Neutrophil (primary cell): ENCODE results near the gene MMP24OS.
"Not testable (repeated sequence)": the region's sequence is repeated elsewhere in the genome, so short reads cannot be mapped to it uniquely, and the experiment has no call there.

Experiments
- H3K27ac ChIP-seq: fragments of 200-600 bp; sonication (generic); 2 replicates; pipeline ENCODE4 v1.5.1; 2016; ENCODE audit warnings: mild to moderate bottlenecking, moderate library complexity
- H3K27me3 ChIP-seq: fragments of 200-600 bp; sonication (generic); 2 replicates; pipeline ENCODE4 v1.6.0; 2016; ENCODE audit warnings: mild to moderate bottlenecking
- H3K36me3 ChIP-seq: fragments of 200-600 bp; sonication (generic); 2 replicates; pipeline ENCODE4 v1.5.1; 2017
- H3K4me1 ChIP-seq, 2 experiments: fragments of 200-600 bp in 1 of 2; sonication (generic) in 1 of 2; 1 replicate in 1 of 2; 2 replicates in 1 of 2; pipeline versions ENCODE4 v1.5.1 to v1.6.1; 2013 to 2016; ENCODE audit warnings: low read depth in 1 of 2, low read length in 1 of 2, mild to moderate bottlenecking in 1 of 2, moderate library complexity in 1 of 2; ENCODE audit not compliant: control insufficient read depth in 1 of 2, insufficient read depth in 1 of 2
- H3K4me3 ChIP-seq, 2 experiments: fragments of 200-600 bp in 1 of 2; sonication (generic) in 1 of 2; 1 replicate in 1 of 2; 2 replicates in 1 of 2; pipeline ENCODE4 v1.5.1; 2013 to 2016; ENCODE audit warnings: low read depth in 1 of 2, low read length in 1 of 2, mild to moderate bottlenecking in 1 of 2, moderate library complexity in 1 of 2
- H3K9me3 ChIP-seq: fragments of 200-600 bp; sonication (generic); 2 replicates; pipeline ENCODE4 v1.5.1; 2016
- TF ChIP-seq, protein P1 (sequence below): fragments of 200-600 bp; sonication (generic); IDR thresholded peaks from 2 replicates; pipeline ENCODE4 v1.5.1; 2016; ENCODE audit warnings: antibody characterized with exemption

MMP24OS gene

GRCh38 chr20:35316086-35316485, 38.2 kb upstream of the MMP24OS start:
- no peak overlapping the region for H3K4me3 ChIP-seq
- H3K9me3 ChIP-seq: no peaks in the 10 kb centered on the region
- H3K4me1 ChIP-seq: no peaks in the 10 kb centered on the region
- no peaks in the 10 kb centered on the region for H3K27me3 ChIP-seq
- no peaks in the 10 kb centered on the region for H3K36me3 ChIP-seq
- TF ChIP-seq, protein P1, sequence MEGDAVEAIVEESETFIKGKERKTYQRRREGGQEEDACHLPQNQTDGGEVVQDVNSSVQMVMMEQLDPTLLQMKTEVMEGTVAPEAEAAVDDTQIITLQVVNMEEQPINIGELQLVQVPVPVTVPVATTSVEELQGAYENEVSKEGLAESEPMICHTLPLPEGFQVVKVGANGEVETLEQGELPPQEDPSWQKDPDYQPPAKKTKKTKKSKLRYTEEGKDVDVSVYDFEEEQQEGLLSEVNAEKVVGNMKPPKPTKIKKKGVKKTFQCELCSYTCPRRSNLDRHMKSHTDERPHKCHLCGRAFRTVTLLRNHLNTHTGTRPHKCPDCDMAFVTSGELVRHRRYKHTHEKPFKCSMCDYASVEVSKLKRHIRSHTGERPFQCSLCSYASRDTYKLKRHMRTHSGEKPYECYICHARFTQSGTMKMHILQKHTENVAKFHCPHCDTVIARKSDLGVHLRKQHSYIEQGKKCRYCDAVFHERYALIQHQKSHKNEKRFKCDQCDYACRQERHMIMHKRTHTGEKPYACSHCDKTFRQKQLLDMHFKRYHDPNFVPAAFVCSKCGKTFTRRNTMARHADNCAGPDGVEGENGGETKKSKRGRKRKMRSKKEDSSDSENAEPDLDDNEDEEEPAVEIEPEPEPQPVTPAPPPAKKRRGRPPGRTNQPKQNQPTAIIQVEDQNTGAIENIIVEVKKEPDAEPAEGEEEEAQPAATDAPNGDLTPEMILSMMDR: no peak
- H3K27ac ChIP-seq: no peak overlapping the region

- H3K27ac ChIP-seq, H3K27me3 ChIP-seq, H3K4me3 ChIP-seq, H3K4me1 ChIP-seq, H3K36me3 ChIP-seq, H3K9me3 ChIP-seq: not testable (repeated sequence)
These were observed 37.7 kb upstream of the MMP24OS start for GRCh38 chr20:35315632-35316020.

GRCh38 chr20:35314816-35315631, 37.1 kb upstream of the MMP24OS start:
- no peaks in the 10 kb centered on the region for H3K9me3 ChIP-seq
- TF ChIP-seq, protein P1: no peak
- no peaks in the 10 kb centered on the region for H3K36me3 ChIP-seq
- H3K27me3 ChIP-seq: no peaks in the 10 kb centered on the region
- H3K4me3 ChIP-seq: no peak overlapping the region
- no peaks in the 10 kb centered on the region for H3K4me1 ChIP-seq
- H3K27ac ChIP-seq: no peak overlapping the region

DNA sequence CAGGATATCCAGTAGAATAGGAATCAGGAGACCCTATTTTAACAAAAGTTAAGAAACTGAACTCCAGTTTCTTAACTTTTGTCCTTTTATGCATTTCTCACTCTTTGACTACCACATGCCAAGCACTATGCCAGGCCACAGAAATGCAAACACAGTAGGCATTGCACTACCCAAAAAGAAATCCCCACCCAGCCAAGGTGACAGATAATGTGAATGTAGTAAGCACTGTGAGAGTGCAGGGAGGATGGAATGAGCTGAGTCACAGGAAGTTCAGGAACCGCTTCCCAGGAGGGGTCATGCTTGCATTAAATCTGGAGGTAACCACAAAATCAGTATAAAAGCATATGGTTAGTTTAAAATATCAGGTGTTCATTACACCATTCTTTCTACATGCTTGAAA, 34.4 kb upstream of the MMP24OS start:
- Histone ChIP-seq H3K27me3 (no peaks in the 10 kb centered on the region), H3K4me3 (no peak overlapping the region), H3K9me3 (no peaks in the 10 kb centered on the region), H3K36me3 (no peaks in the 10 kb centered on the region), H3K27ac (no peak overlapping the region), H3K4me1 (peaks cover 0 to under 1% of the 10 kb centered on the region in 2 experiments)
- TF ChIP-seq, protein P1: no peak

DNA sequence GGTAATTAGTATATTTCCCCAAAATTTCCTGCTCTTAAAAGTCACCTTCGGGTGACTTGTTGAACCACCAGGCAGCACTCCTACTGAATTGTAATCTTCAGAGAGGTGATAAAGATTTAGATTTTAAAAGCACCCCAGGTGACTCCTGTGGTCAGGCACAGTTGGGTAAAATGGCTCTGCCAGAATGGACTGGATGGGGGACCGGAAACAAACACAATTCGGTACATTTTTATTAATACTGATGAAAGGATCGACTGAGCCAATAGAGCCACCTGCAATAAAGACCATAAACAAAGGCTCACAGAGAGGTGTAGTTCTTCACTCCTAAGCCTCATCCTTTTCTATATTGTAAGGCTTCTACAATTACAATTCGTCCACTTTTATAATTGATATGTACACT, 33.9 kb upstream of the MMP24OS start:
- no peaks in the 10 kb centered on the region for H3K9me3 ChIP-seq
- H3K27ac ChIP-seq: no peak overlapping the region
- TF ChIP-seq, protein P1: no peak
- H3K4me3 ChIP-seq: no peak overlapping the region
- no peaks in the 10 kb centered on the region for H3K27me3 ChIP-seq
- H3K36me3 ChIP-seq: no peaks in the 10 kb centered on the region
- peaks cover 0 to 5% of the 10 kb centered on the region in 2 experiments for H3K4me1 ChIP-seq

DNA sequence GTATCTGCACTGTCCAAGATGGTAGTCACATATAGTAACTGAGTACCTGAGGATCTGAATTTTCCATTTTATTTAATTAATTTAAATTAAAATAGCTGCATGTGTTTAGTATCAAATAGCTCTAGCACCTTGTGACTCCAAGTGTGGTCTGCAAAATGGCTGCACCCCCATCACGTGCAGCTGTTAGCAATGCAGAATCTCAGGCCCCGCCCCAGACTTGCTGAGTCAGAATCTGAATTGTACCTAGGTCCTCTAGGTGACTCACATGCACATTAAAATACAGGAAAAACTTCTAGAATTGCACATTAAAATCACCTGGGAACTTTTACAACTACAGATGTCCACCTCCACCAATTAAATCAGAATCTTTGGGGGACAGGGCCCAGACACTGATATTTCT, 33.5 kb upstream of the MMP24OS start:
- Histone ChIP-seq H3K36me3 (no peaks in the 10 kb centered on the region), H3K27ac (no peak overlapping the region), H3K4me1 (peaks cover 0 to 6% of the 10 kb centered on the region in 2 experiments), H3K9me3 (no peaks in the 10 kb centered on the region), H3K27me3 (no peaks in the 10 kb centered on the region), H3K4me3 (no peak overlapping the region)
- TF ChIP-seq, protein P1: no peak
